ENCODE measurements around the gene WDR93.

DNA sequence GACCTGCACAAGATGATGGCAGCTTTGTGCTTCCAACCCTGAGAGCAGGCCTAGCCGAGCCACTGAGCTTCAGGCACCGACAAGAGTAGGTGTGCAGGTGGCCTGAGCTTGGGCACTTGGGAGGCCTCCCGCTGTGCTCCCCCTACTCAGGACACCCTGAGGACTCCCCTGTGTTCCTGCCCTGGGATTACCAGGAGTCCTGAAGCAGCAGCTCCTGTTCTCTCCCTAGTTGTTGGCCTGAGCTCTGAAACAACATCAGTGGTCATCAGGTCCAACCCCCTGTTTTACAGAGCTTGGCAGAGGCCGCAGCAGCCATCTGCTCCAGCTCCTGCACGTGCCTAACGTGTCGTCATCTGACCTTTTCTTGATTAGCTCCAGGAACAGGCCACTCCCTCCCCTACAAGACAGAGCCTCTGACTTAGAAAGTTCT, 77.5 kb downstream of the WDR93 start:
- no peak for TF ChIP-seq POLR2AphosphoS5 (IDR thresholded peaks at IDR 0.05; ENCODE audit: low read depth, low read length)
- TF ChIP-seq SPI1 (IDR thresholded peaks at IDR 0.05; ENCODE audit: low read depth, low read length) = no peak
- TF ChIP-seq POLR2A (IDR thresholded peaks at IDR 0.05; ENCODE audit: low read depth, low read length) = no peak
- no peak for TF ChIP-seq POU2F2 (IDR thresholded peaks at IDR 0.05; ENCODE audit: low read depth, low read length)
- no peak for TF ChIP-seq TAF1 (IDR thresholded peaks at IDR 0.05; ENCODE audit: low read depth, low read length)
